AG10803 (cell line): ENCODE data around the gene LAMA2.

ENCODE experiments used
- DNase-seq: peaks from one replicate; pipeline ENCODE4 v3.0.0; 2010; ENCODE audit warnings: low read depth
- H3K4me3 ChIP-seq: 2 replicates; pipeline ENCODE4 v1.5.1; 2011; ENCODE audit warnings: mild to moderate bottlenecking, low read length, control low read depth
- TF ChIP-seq, protein P1 (sequence below): conservative IDR thresholded peaks from 2 replicates; pipeline ENCODE4 v1.5.1; 2011; ENCODE audit warnings: mild to moderate bottlenecking, low read length, control low read depth, inconsistent platforms

Gene LAMA2

GRCh38 chr6:129006724-129007514 lies 124.0 kb downstream of the LAMA2 start:
- TF ChIP-seq, protein P1, sequence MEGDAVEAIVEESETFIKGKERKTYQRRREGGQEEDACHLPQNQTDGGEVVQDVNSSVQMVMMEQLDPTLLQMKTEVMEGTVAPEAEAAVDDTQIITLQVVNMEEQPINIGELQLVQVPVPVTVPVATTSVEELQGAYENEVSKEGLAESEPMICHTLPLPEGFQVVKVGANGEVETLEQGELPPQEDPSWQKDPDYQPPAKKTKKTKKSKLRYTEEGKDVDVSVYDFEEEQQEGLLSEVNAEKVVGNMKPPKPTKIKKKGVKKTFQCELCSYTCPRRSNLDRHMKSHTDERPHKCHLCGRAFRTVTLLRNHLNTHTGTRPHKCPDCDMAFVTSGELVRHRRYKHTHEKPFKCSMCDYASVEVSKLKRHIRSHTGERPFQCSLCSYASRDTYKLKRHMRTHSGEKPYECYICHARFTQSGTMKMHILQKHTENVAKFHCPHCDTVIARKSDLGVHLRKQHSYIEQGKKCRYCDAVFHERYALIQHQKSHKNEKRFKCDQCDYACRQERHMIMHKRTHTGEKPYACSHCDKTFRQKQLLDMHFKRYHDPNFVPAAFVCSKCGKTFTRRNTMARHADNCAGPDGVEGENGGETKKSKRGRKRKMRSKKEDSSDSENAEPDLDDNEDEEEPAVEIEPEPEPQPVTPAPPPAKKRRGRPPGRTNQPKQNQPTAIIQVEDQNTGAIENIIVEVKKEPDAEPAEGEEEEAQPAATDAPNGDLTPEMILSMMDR, result no peak
- no peak for DNase-seq
- no peak overlapping the region for H3K4me3 ChIP-seq

GRCh38 chr6:129007701-129008373 lies 124.9 kb downstream of the LAMA2 start:
- DNase-seq, result no peak
- TF ChIP-seq, protein P1, result no peak
- H3K4me3 ChIP-seq, result no peak overlapping the region

DNA sequence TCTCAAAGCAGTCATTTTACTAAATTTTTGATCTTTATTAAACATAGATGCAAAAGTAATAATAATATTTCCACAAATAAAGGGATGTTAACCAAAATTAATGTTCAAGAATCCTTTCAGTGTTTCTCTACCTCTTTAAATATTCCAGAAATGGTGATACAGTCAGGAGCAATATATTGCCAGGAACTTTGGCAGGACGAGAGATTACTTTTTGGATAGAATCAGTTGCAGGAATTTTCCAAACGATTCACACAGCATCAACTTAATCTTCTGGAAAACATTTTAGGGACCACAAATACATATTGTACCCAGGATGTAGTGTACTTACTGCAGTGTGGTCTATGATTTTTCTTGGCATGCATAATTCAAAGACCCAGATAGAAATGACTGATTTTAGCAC lies 125.7 kb downstream of the LAMA2 start:
- no peak overlapping the region for H3K4me3 ChIP-seq
- TF ChIP-seq, protein P1, result no peak
- no peak for DNase-seq

DNA sequence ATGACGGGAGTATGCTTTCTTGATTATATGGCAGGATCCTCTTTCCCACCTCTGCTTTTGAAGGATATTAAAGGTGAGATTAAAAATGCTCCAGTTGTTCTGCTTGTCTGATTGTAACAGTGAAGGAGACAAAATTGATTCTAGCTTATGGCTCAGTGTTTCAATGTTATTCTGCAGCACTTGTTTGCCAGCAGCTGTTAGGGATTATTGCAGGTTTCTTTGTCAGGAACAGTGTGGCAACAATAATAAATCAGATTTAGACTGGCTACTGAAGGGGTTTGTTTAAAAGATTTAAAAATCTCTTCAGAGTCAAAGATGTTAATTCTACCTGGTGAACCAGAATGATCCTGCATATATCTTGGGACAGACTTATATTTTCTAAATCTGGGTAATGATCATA lies 126.9 kb downstream of the LAMA2 start:
- TF ChIP-seq, protein P1, result no peak
- no peak for DNase-seq
- no peak overlapping the region for H3K4me3 ChIP-seq

GRCh38 chr6:129014302-129014701 lies 131.4 kb downstream of the LAMA2 start:
- TF ChIP-seq, protein P1, result no peak
- H3K4me3 ChIP-seq, result no peak overlapping the region
- no peak for DNase-seq

- DNase-seq, result no peak
- H3K4me3 ChIP-seq, result no peak overlapping the region
- TF ChIP-seq, protein P1, result no peak
Measured at GRCh38 chr6:129015721-129016120, 132.8 kb downstream of the LAMA2 start.

DNA sequence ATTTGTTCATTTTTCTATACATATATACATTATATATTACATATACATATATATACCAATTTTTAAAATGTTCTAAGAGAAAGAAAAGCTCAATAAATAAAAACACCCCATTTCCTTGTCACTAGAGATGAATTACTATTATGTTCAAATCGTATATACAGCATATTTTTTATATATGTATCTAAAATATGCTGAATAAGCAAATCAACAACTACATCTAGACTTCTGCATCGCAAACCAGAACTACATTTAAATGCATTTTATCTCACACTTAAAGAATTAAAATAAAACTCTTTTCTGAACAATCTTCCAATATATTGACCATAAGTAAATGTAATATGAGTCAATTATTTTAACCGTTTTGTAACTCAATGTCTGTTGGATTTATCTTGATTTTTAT lies 133.9 kb downstream of the LAMA2 start:
- DNase-seq, result no peak
- TF ChIP-seq, protein P1, result no peak
- H3K4me3 ChIP-seq, result no peak overlapping the region
